Body of pancreas (tissue), 4 donors: ENCODE results near the gene EFCAB6. TPM values are rescaled to one million over a fixed set of nuclear protein-coding genes. Genes with fewer than 3 reads are reported as not detected.

Experiments
- ATAC-seq: fragments of 150-250 bp; one replicate; pipeline ENCODE4 v1.9.1; 2016
- DNase-seq, 4 donors: peaks; one replicate each; pipeline ENCODE4 v3.0.0-alpha.2; 2019
- H3K27ac ChIP-seq, 4 donors: fragments of 200-600 bp; sonication (generic); 1 replicate in 3 of 4; 2 replicates in 1 of 4; pipeline versions ENCODE4 v1.5.1 to v1.6.1; 2016 to 2019; ENCODE audit warnings: mild to moderate bottlenecking in 1 of 4, mixed read lengths in 1 of 4, moderate library complexity in 1 of 4
- H3K27me3 ChIP-seq, 2 donors: fragments of 200-600 bp; sonication (generic); one replicate each; pipeline ENCODE4 v1.6.0; 2016; ENCODE audit warnings: mild to moderate bottlenecking in 1 of 2
- H3K36me3 ChIP-seq, 2 donors: fragments of 200-600 bp; sonication (generic); replicated peaks in 1 of 2; 2 replicates each; pipeline ENCODE4 v1.5.1; 2016; ENCODE audit warnings: low read depth in 2 of 2; ENCODE audit not compliant: insufficient read depth in 1 of 2
- H3K4me1 ChIP-seq: fragments of 200-600 bp; sonication (generic); one replicate; pipeline ENCODE4 v1.6.0; 2016
- H3K4me3 ChIP-seq, 2 donors: fragments of 200-600 bp; sonication (generic); 1 replicate in 1 of 2; 2 replicates in 1 of 2; pipeline ENCODE4 v1.5.1; 2016 to 2019
- H3K9me3 ChIP-seq, 3 donors: fragments of 200-600 bp; sonication (generic); 1 replicate in 2 of 3; 2 replicates in 1 of 3; pipeline ENCODE4 v1.5.1; 2016
- POLR2A ChIP-seq, 3 donors: fragments of 450-650 bp; IDR thresholded peaks; one replicate each; pipeline ENCODE4 v1.6.1; 2016; ENCODE audit warnings: antibody characterized with exemption in 3 of 3, mild to moderate bottlenecking in 2 of 3
- WGBS, 2 donors: methylation state at CpG; one replicate each; pipeline ENCODE4 v1.1.5; 2017; 5-methylcytosine and 5-hydroxymethylcytosine counted together
- intact Hi-C: fragments of 100-400 bp; cut with DNase I; formaldehyde crosslinking; loops from one replicate; pipeline ENCODE4 v1.15.1; 2023
- total RNA-seq, 2 donors: library from RNA; depleted of rRNA; stranded (reverse); fragments of >200 nt; gene quantifications; one replicate each; pipeline ENCODE4 v1.1.0, GENCODE V29; 2016
- TF ChIP-seq, protein P1 (sequence below), 7 experiments: fragments of 450-650 bp in 4 of 7; fragments of 200-600 bp in 3 of 7; sonication (generic) in 3 of 7; IDR thresholded peaks; one replicate each; pipeline ENCODE4 v1.5.1; 2016 to 2019; ENCODE audit warnings: antibody characterized with exemption in 7 of 7

The EFCAB6 gene
- total RNA-seq, 2 donors from 2014 or later, result 4.0 to 4.4 TPM

DNA sequence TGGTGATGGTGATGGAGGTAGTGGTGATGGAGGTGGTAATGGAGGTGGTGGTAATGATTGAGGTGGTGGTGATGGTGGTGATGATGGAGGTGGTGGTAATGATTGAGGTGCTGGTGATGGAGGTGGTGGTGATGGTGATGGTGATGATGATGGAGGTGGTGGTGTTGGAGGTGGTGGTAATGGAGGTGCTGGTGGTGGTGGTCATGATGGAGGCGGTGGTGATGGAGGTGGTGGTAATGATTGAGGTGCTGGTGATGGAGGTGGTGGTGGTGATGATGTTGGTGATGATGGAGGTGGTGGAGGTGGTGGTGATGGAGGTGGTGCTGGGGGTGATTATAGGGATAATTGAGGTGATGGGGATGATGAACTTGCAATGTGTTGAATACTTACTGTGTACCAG lies 320.4 kb downstream of the EFCAB6 start:
- TF ChIP-seq, protein P1, sequence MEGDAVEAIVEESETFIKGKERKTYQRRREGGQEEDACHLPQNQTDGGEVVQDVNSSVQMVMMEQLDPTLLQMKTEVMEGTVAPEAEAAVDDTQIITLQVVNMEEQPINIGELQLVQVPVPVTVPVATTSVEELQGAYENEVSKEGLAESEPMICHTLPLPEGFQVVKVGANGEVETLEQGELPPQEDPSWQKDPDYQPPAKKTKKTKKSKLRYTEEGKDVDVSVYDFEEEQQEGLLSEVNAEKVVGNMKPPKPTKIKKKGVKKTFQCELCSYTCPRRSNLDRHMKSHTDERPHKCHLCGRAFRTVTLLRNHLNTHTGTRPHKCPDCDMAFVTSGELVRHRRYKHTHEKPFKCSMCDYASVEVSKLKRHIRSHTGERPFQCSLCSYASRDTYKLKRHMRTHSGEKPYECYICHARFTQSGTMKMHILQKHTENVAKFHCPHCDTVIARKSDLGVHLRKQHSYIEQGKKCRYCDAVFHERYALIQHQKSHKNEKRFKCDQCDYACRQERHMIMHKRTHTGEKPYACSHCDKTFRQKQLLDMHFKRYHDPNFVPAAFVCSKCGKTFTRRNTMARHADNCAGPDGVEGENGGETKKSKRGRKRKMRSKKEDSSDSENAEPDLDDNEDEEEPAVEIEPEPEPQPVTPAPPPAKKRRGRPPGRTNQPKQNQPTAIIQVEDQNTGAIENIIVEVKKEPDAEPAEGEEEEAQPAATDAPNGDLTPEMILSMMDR (IDR thresholded peaks at IDR 0.05), result no peak
- no peak for TF ChIP-seq POLR2A (IDR thresholded peaks at IDR 0.05)
- H3K9me3 ChIP-seq, result no peaks in the 10 kb centered on the region
- no peaks in the 10 kb centered on the region for H3K4me1 ChIP-seq
- no peaks in the 10 kb centered on the region for H3K36me3 ChIP-seq
- 77 to 86% methylated on average over 1 of the region's 1 CpG for WGBS, 2 donors
- no peak overlapping the region for H3K27ac ChIP-seq
- ATAC-seq (no peak), DNase-seq (no peak)
- no peak overlapping the region for H3K4me3 ChIP-seq
- intact Hi-C loops, result no loop called here
- H3K27me3 ChIP-seq, result peaks cover 0 to 6% of the 10 kb centered on the region in 2 donors

DNA sequence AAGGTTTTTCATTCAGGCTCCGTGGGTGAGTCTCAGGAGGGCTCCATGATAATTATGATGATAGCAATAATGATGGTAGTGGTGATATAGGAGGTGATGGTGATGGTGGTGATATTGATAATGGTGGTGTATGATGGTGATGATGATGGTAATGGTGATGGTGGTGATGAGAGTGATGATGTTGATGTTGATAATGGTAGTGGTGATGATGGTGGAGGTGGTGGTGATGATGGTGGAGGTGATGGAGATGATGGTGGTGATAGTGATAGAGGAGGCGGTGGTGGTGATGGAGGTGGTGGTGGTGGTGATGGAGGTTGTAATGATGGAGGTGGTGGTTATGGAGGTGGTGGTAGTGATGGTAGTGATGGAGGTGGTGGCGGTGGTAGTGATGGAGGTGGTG lies 320.9 kb downstream of the EFCAB6 start:
- Histone ChIP-seq H3K4me1 (no peaks in the 10 kb centered on the region), H3K27ac (no peak overlapping the region), H3K27me3 (peaks cover 0 to 6% of the 10 kb centered on the region in 2 donors), H3K4me3 (no peak overlapping the region), H3K9me3 (no peaks in the 10 kb centered on the region), H3K36me3 (no peaks in the 10 kb centered on the region)
- TF ChIP-seq, protein P1 (IDR thresholded peaks at IDR 0.05), result no peak
- no peak for TF ChIP-seq POLR2A (IDR thresholded peaks at IDR 0.05)
- 51 to 54% methylated on average over 3 of the region's 3 CpGs for WGBS, 2 donors
- intact Hi-C loops, result no loop called here
- DNase-seq (no peak), ATAC-seq (no peak)

DNA sequence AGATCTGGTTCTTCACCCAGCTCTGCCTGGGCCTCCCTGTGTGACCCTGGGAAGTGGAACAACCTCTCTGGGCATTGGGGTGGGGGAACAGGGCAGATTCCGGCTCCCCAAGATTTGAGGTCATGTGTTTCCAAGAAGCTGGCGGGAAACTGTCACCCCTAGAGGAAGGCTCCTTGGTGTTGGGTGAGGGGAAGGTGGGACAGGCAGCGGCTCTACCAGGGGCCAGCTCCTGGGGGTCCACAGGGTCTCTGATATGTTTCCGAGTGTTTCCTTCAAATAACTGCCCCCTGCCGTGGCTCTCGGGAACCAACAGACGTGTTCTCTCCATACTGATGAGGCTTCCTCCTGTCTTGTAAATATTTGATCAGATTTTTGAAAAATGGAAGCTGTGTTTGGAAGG lies 321.8 kb downstream of the EFCAB6 start:
- WGBS, 2 donors, result 36 to 42% methylated on average over 6 to 7 of the region's 7 CpGs
- intact Hi-C loops, result no loop called here
- Histone ChIP-seq H3K36me3 (no peaks in the 10 kb centered on the region), H3K9me3 (no peaks in the 10 kb centered on the region), H3K4me3 (no peak overlapping the region), H3K4me1 (no peaks in the 10 kb centered on the region), H3K27ac (no peak overlapping the region), H3K27me3 (peaks cover 0 to 10% of the 10 kb centered on the region in 2 donors)
- DNase-seq, result no peak
- ATAC-seq, result no peak
- TF ChIP-seq, protein P1 (IDR thresholded peaks at IDR 0.05), result no peak
- TF ChIP-seq POLR2A (IDR thresholded peaks at IDR 0.05), result no peak

DNA sequence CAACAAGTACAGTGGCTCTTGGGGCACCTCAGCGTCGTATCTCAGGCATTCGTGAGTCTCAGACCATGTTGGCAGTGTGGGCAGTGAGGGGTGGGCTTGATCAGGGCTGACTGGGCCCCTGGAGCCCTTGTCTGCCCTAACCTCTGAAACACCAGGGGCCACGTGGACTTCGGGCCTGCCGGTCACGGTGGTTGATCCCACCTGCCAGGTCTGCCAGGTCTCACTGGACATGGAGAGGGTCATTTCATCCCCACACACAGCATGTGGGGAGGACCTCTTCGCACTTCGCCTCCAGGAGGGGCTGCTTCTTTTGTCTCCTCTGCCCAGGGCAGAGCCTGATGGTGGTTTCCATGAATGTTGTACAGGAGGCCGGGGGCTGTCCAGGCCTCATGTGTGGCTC lies 323.2 kb downstream of the EFCAB6 start:
- Histone ChIP-seq H3K4me3 (no peak overlapping the region), H3K27me3 (peaks cover 0 to 10% of the 10 kb centered on the region in 2 donors), H3K4me1 (no peaks in the 10 kb centered on the region), H3K36me3 (no peaks in the 10 kb centered on the region), H3K9me3 (no peaks in the 10 kb centered on the region), H3K27ac (no peak overlapping the region)
- 35 to 73% methylated on average over 4 to 10 of the region's 10 CpGs for WGBS, 2 donors
- no peak for DNase-seq
- intact Hi-C loops, result no loop called here
- no peak for ATAC-seq
- TF ChIP-seq, protein P1 (IDR thresholded peaks at IDR 0.05), result no peak
- TF ChIP-seq POLR2A (IDR thresholded peaks at IDR 0.05), result no peak

DNA sequence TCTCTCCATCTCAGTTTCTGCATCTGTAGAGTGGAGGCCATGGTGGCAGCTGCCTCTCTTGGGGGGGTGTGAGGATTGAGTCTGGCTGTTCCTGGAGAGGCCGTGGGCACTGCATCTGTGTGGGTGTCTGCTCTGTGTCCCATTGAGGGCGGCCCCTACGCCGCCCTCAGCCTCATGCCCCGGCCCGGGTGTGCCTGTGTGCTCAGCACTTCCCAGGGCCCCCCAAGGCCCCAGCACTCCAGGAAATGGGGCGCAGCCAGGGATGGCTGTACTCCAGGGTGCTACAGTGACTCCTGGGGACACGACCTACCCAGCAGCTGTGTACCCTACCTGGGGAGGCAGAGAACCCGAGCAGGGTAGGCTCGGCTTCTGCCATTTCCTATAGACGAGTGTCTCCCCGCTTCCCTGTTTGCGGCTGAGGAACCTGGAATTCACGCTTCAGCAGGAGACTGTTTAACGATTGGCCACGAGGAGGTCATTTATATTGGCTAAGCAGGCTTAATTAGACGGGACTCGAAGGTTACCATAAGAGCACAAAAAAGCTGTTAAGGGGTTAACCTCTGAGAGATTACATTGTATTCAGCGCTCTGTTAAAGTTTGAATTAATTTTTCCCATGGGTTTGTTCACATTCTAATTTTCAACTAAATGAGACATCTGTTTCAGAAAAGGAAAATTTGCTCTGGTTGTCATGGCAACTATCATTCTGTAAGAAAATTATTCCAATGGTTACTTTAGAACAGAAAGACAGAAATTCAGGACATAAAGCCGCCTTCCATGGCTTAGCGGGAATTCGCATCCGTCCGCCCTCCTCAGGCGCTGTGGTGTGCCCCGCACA lies 323.9 kb downstream of the EFCAB6 start:
- Histone ChIP-seq H3K27ac (no peak overlapping the region), H3K27me3 (peaks cover 0 to 10% of the 10 kb centered on the region in 2 donors), H3K36me3 (no peaks in the 10 kb centered on the region), H3K9me3 (no peaks in the 10 kb centered on the region), H3K4me3 (no peak overlapping the region), H3K4me1 (no peaks in the 10 kb centered on the region)
- 27 to 38% methylated on average over 22 to 26 of the region's 26 CpGs for WGBS, 2 donors
- no peak for TF ChIP-seq POLR2A (IDR thresholded peaks at IDR 0.05)
- TF ChIP-seq, protein P1 (IDR thresholded peaks at IDR 0.05), result no peak
- ATAC-seq (no peak), DNase-seq (no peak)
- intact Hi-C loops, result no loop called here
